Iris pigment epithelial cell (primary cell): ENCODE results near the gene CEL.
A peak's percentile ranks its signal among the peaks of the same experiment; 100 is the strongest.
"Not testable (repeated sequence)": the region's sequence is repeated elsewhere in the genome, so short reads cannot be mapped to it uniquely, and the experiment has no call there.

Experiments
- DNase-seq: peaks from one replicate; pipeline ENCODE4 v3.0.0-alpha.2; 2011; ENCODE audit warnings: low read depth

The CEL gene

DNA sequence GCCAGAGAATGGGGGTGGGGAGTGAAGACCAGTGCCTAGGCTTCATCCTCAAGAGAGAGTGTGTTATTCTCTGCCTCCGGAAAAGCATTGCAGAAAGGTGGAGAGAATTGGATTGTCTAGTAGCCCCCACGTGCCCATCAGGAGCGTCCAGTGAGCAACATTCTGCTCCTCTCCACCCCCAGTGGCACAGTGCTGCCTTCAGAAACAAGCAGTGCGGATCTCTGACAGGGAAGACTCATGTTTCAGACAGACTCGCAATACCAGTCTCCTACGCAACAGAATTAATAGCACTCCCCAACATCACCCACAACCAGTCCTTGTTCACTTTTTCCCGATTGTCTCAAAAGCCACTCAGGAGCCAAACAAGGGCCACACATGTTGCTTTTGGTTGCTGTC lies 14.9 kb upstream of the CEL start:
- no peak for DNase-seq

GRCh38 chr9:133048595-133048994 lies 13.2 kb upstream of the CEL start:
- peak; percentile 29 for DNase-seq

DNA sequence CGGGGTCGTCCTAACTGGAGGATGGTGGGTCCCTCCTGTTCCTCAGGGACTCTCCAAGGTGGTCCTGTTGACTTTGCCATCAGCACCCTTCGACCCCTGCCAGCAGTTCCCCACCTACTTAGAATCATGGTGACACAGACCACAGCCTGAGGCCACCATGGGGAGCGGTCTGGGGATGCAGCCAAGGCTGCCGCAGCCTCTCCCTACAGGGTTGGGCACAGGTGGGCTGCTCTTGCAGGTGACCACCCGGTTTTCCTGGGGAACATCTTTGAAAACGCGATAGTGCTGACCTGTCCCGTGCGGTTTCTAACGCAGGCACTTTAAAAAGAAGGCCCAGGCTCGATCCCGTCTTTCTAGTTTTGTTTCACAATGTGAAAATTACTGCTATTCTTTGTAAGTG lies 12.7 kb upstream of the CEL start:
- no peak for DNase-seq

DNA sequence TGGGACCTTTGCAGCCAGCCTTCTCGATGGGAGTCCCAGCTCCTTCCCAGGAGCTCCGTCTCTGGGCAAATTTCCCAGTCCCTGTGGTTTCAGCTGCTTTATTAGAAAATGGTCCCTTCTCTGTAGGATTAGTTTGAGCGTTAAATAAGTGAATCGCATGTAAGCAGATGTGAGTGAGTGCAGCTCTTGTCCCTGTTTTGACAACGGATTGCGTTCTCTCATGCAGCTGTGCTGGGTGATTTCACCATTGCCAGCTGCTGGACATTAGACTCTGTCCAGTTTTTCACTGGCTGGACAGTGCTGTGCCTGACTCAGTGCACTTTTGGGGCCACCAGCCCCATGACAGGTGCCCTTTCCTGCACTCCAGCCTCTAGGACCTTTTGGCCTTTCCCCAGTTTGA lies 11.6 kb upstream of the CEL start:
- DNase-seq: peak; percentile 19

DNA sequence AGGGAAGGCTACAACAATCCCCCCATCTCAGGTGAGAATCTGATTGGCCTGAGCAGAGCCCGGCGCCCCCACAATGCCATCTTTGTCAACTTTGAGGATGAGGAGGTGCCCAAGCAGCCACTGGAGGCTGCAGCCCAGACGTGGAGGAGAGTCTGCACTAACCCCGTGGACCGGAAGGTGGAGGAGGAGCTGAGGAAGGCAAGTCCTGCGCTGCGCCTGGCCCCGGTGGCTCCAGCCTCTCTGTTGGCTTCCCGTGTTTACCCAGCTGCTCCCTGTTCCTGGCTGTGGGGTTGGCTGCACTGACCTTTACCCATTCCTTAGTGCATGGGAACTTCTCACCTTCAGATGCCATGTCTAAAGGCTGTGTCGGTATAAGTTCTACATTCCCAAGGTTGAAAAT lies 11.0 kb upstream of the CEL start:
- no peak for DNase-seq

DNA sequence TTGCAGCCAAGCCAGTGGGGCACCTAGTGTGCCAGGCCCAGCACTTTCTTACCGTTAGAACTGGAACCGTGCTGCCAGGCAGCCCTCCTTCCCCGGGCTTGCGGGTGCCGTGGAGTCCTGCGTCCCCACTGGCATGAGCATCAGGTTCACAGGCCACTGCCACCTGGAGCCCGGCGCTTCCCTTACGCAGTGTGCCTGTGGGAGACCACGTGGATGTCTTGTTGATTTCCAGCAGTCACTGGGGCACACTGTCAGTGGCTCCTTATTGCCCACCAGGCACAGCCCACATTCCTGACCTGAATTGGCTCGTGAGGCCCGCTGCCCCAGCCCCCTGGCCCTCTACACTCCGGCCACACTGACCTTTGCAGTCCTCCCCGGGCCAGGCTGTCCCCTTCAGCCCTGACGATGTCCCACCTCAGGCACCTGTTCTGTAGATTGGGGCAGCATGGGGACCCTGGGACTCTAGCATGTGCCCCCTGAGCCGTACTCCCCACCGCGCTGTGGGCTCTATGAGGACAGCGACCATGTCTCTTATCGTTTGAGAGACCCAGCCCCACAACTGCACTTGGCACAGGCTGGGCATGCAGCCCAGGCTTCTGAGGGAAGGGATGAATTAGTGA lies 10.4 kb upstream of the CEL start:
- DNase-seq: no peak

- DNase-seq: no peak
Observed at GRCh38 chr9:133051966-133052539, 9.7 kb upstream of the CEL start.

DNA sequence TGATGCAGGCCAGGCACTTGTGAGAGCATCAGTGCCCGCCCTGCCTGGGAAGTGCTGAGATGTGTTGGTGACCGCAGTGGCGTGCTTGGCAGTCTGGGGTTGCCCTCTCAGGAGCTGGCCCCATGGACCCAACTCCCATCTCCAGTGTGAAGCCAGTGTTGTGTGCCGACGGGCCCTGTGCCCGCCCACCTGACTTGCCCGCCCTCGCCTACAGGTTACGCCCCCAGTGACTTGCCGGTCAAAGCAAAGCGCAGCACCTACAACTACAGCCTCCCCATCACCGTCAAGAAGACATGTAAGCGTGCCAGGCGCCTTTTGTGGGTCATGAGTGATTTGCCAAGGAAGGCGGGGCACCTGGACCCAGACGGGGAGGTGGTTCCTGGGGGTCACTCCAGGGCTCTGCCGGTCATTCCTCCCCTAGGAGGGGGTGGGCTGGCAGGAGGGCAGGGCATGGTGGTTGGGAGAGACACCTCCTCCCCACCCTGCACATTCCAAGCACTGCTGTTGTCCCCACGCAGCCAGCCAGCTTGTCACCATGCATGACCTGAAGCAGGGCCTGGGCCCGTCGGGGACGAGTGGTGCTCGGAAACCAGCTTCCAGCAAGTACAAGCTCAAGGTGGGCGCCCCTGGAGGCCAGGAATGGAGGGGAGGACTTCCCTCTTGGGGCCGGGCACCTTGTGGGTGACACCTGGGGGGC lies 7.4 kb upstream of the CEL start:
- no peak for DNase-seq

GRCh38 chr9:133054966-133055365 lies 6.8 kb upstream of the CEL start:
- peak; percentile 41 for DNase-seq

GRCh38 chr9:133055788-133056420 lies 5.9 kb upstream of the CEL start:
- DNase-seq: no peak

DNA sequence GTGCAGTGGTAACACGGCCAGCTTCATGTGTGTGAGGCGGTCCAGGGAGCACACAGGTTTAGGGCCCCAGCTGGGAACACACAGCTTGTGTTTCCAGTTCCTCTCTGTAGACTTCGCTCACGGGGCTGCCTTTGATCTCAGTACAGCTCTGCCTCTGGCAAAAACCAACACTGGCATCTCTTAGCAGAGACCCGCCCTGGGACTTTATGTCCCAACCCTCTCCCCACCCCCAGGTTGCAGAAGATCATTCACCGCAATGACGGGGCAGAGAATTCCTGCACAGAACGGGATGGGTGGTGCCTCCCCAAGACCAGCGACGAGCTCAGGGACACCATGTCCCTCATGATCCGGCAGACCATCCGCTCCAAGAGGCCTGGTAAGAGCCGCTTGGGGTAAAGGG lies 5.2 kb upstream of the CEL start:
- no peak for DNase-seq

- DNase-seq: no peak
Observed at GRCh38 chr9:133057006-133057405, 4.8 kb upstream of the CEL start.

- DNase-seq: no peak
Observed at GRCh38 chr9:133057553-133057952, 4.2 kb upstream of the CEL start.

- DNase-seq: no peak
Observed at GRCh38 chr9:133058071-133058470, 3.7 kb upstream of the CEL start.

DNA sequence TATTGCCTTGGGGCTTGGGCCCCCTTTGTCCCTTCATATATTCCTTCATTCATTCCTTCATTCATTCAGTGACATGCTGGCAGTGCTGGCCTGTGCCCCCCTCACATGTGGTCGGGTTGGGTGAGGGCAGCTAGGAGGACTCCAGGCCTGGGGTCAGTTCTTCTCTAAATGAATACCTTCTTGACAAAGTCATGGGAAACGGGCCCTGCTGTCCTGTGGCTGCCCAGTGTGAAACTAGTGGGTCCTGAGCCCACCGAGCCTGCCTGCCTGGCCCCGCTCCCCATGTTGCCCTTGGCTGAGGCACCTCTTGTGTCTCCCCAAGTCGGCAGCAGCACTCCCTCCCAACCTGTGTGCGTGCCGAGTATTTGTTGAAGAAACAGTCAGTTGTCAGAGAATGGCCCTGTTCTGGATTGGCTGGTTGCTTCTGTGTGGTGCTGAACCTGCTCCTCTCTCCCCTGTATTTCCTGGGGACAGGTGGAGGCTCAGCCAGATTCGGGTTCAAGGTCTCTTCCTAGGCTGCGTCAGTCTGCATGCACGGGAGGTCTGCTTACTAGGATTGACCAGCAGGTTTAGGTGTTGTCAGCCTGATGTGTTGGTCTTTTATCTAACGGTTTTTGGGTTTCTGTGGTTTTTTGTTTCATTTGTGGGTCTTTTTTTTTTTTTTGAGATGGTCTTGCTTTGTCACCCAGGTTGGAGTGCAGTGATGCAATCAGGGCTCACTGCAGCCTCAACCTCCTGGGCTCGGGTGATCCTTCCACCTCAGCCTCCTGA lies 3.0 kb upstream of the CEL start:
- no peak for DNase-seq

- DNase-seq: no peak
Observed at GRCh38 chr9:133059623-133060022, 2.2 kb upstream of the CEL start.

GRCh38 chr9:133060417-133060841 lies 1.4 kb upstream of the CEL start:
- no peak for DNase-seq

DNA sequence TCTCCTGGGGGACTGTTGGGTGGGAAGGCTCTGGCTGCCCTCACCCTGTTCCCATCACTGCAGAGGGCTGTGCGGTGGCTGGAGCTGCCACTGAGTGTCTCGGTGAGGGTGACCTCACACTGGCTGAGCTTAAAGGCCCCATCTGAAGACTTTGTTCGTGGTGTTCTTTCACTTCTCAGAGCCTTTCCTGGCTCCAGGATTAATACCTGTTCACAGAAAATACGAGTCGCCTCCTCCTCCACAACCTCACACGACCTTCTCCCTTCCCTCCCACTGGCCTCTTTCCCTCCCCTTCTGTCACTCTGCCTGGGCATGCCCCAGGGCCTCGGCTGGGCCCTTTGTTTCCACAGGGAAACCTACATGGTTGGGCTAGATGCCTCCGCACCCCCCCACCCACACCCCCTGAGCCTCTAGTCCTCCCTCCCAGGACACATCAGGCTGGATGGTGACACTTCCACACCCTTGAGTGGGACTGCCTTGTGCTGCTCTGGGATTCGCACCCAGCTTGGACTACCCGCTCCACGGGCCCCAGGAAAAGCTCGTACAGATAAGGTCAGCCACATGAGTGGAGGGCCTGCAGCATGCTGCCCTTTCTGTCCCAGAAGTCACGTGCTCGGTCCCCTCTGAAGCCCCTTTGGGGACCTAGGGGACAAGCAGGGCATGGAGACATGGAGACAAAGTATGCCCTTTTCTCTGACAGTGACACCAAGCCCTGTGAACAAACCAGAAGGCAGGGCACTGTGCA lies 590 bp upstream of the CEL start:
- not testable (repeated sequence) for DNase-seq

- not testable (repeated sequence) for DNase-seq
Observed at GRCh38 chr9:133062569-133062968, 788 bp downstream of the CEL start.

DNA sequence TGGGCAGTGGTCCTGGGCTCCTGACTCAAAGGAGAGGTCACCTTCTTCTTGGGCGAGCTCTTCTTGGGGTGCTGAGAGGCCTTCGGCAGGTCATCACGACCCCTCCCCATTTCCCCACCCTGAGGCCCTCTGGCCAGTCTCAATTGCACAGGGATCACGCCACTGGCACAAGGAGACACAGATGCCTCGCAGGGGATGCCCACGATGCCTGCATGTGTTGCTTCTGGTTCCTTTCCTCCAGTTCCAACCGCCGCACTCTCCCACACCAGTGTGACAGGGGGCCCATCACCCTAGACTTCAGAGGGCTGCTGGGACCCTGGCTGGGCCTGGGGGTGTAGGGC lies 1.3 kb downstream of the CEL start:
- no peak for DNase-seq

GRCh38 chr9:133063500-133064231 lies 1.9 kb downstream of the CEL start:
- no peak for DNase-seq
